A673 (cell line): ENCODE data around the gene FAU. TPM values are rescaled to one million over a fixed set of nuclear protein-coding genes. Genes with fewer than 3 reads are reported as not detected.

ENCODE experiments used
- BruUV-seq: library from RNA; stranded (reverse); fragments of 400-500 nt; replicated peaks from 2 replicates; lab custom pipeline; 2021; lab: Mats Ljungman, UMichigan
- CTCF ChIA-PET: fragments of 300-600 bp; sonication (Branson Sonifier 250); formaldehyde crosslinking; loops from one replicate; lab custom pipeline; 2022; ENCODE audit warnings: antibody characterized with exemption; lab: Charles Lee
- POLR2A ChIA-PET: fragments of 300-600 bp; sonication (Branson Sonifier 250); formaldehyde crosslinking; loops from one replicate; lab custom pipeline; 2022; ENCODE audit warnings: antibody characterized with exemption; ENCODE audit not compliant: low non-redundant PET; lab: Charles Lee
- DNase-seq: peaks from one replicate; pipeline ENCODE4 v3.0.0-alpha.2; 2015; ENCODE audit warnings: low spot score
- H3K27ac ChIP-seq: fragments of 200-600 bp; sonication (generic); 2 replicates; pipeline ENCODE4 v1.5.1; 2016; ENCODE audit warnings: mixed run types, low read depth, mild to moderate bottlenecking, mixed read lengths, antibody characterized with exemption, low read length; ENCODE audit not compliant: poor library complexity, severe bottlenecking
- H3K27me3 ChIP-seq: fragments of 200-600 bp; sonication (generic); replicated peaks from 2 replicates; pipeline ENCODE4 v1.6.1; 2017; ENCODE audit warnings: mixed run types, low read depth, mild to moderate bottlenecking, mixed read lengths, antibody characterized with exemption, low read length; ENCODE audit not compliant: insufficient read depth, poor library complexity
- H3K36me3 ChIP-seq: fragments of 200-600 bp; sonication (generic); 2 replicates; pipeline ENCODE4 v1.6.1; 2016; ENCODE audit warnings: mixed run types, mild to moderate bottlenecking, mixed read lengths, antibody characterized with exemption, low read length; ENCODE audit not compliant: insufficient read depth, poor library complexity, severe bottlenecking
- H3K4me1 ChIP-seq: fragments of 200-600 bp; sonication (generic); 2 replicates; pipeline ENCODE4 v1.6.1; 2017; ENCODE audit warnings: mixed run types, mild to moderate bottlenecking, mixed read lengths, antibody characterized with exemption, low read length; ENCODE audit not compliant: insufficient read depth, poor library complexity, severe bottlenecking
- H3K4me3 ChIP-seq: fragments of 200-600 bp; sonication (generic); 2 replicates; pipeline ENCODE4 v1.5.1; 2016; ENCODE audit warnings: low read depth, mixed run types, mild to moderate bottlenecking, mixed read lengths, low read length; ENCODE audit not compliant: poor library complexity, severe bottlenecking
- H3K9me3 ChIP-seq: fragments of 200-600 bp; sonication (generic); 2 replicates; pipeline ENCODE4 v1.6.1; 2016; ENCODE audit warnings: mixed run types, low read depth, mild to moderate bottlenecking, mixed read lengths, antibody characterized with exemption, low read length; ENCODE audit not compliant: poor library complexity, severe bottlenecking
- EZH2 ChIP-seq: fragments of 200-600 bp; sonication (generic); IDR thresholded peaks from 2 replicates; pipeline ENCODE4 v1.6.1; 2017; ENCODE audit warnings: borderline replicate concordance, low read depth, mild to moderate bottlenecking, mixed read lengths, antibody characterized with exemption, low read length; ENCODE audit not compliant: poor library complexity, severe bottlenecking
- intact Hi-C: fragments of 100-400 bp; cut with micrococcal nuclease; formaldehyde crosslinking; loops from one replicate; pipeline ENCODE4 v1.10.0; 2022; ENCODE audit not compliant: unreplicated experiment
- total RNA-seq: library from RNA; stranded (reverse); gene quantifications from 2 replicates; pipeline ENCODE4 v1.2.3, GENCODE V29; 2021
- TF ChIP-seq, protein P1 (sequence below): fragments of 300-800, 200-600 bp; sonication (generic); conservative IDR thresholded peaks from 2 replicates; pipeline ENCODE4 v1.5.1; 2017; ENCODE audit warnings: low read depth, mild to moderate bottlenecking, antibody characterized with exemption, low read length, moderate library complexity, mixed read lengths

FAU gene
- total RNA-seq, 1 experiment from 2014 or later = 956 TPM

GRCh38 chr11:65163684-65164083 is 41.8 kb upstream of the FAU start:
- DNase-seq = no peak
- POLR2A ChIA-PET = no interaction called here
- TF ChIP-seq EZH2 = no peak
- TF ChIP-seq, protein P1, sequence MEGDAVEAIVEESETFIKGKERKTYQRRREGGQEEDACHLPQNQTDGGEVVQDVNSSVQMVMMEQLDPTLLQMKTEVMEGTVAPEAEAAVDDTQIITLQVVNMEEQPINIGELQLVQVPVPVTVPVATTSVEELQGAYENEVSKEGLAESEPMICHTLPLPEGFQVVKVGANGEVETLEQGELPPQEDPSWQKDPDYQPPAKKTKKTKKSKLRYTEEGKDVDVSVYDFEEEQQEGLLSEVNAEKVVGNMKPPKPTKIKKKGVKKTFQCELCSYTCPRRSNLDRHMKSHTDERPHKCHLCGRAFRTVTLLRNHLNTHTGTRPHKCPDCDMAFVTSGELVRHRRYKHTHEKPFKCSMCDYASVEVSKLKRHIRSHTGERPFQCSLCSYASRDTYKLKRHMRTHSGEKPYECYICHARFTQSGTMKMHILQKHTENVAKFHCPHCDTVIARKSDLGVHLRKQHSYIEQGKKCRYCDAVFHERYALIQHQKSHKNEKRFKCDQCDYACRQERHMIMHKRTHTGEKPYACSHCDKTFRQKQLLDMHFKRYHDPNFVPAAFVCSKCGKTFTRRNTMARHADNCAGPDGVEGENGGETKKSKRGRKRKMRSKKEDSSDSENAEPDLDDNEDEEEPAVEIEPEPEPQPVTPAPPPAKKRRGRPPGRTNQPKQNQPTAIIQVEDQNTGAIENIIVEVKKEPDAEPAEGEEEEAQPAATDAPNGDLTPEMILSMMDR = no peak
- no peak overlapping the region for H3K27ac ChIP-seq
- H3K27me3 ChIP-seq = no peaks in the 10 kb centered on the region
- no peak overlapping the region for H3K4me3 ChIP-seq
- BruUV-seq = no TSS peak
- no peaks in the 10 kb centered on the region for H3K4me1 ChIP-seq
- no peaks in the 10 kb centered on the region for H3K9me3 ChIP-seq
- intact Hi-C loops = no loop called here
- H3K36me3 ChIP-seq = no peaks in the 10 kb centered on the region
- CTCF ChIA-PET = no interaction called here

GRCh38 chr11:65160643-65161042 is 38.7 kb upstream of the FAU start:
- CTCF ChIA-PET = no interaction called here
- intact Hi-C loops = no loop called here
- Histone ChIP-seq H3K9me3 (no peaks in the 10 kb centered on the region), H3K27ac (no peak overlapping the region), H3K4me1 (no peaks in the 10 kb centered on the region), H3K36me3 (no peaks in the 10 kb centered on the region), H3K27me3 (no peaks in the 10 kb centered on the region), H3K4me3 (no peak overlapping the region)
- POLR2A ChIA-PET = no interaction called here
- TF ChIP-seq, protein P1 = no peak
- BruUV-seq = no TSS peak
- DNase-seq = no peak

- POLR2A ChIA-PET = no interaction called here
- TF ChIP-seq EZH2 = no peak
- TF ChIP-seq, protein P1 = no peak
- CTCF ChIA-PET = interaction anchor here (0.7 kb wide), 1 partner anchor 74 kb away, joined by 3 read pairs; no protein-coding TSS in a partner anchor
- Histone ChIP-seq H3K4me1 (no peaks in the 10 kb centered on the region), H3K27ac (no peak overlapping the region), H3K9me3 (no peaks in the 10 kb centered on the region), H3K4me3 (no peak overlapping the region), H3K27me3 (no peaks in the 10 kb centered on the region), H3K36me3 (no peaks in the 10 kb centered on the region)
- intact Hi-C loops = no loop called here
- no peak for DNase-seq
- BruUV-seq = no TSS peak
These were observed 37.1 kb upstream of the FAU start for GRCh38 chr11:65159012-65159411.
